ENCODE results near the gene SMARCC2. TPM values are rescaled to one million over a fixed set of nuclear protein-coding genes. Genes with fewer than 3 reads are reported as not detected.

SMARCC2 gene
- total and polyA plus RNA-seq, 9 donors = 57.9 to 172 (median 117) TPM

DNA sequence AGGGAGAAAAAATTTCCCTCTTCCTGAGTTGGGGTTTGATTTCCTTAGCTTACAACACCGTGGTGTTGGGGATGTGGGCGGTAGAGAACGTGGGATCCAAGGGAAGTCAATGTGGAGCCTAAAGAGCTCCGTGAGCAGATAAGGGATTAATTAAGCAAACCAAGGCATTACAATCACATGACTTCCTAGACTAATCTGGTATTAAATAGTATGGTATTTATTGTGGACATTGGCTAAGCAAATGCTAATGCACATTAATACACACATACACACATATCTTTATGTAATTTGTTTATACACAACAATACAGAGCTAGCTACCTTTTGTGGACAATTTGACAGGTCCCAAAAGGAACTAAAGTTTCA, 33.2 kb upstream of the SMARCC2 start:
- Histone ChIP-seq H3K4me1 (ENCODE audit: insufficient read depth) (peaks cover 5% of the 10 kb centered on the region), H3K27me3 (no peaks in the 10 kb centered on the region)
- intact Hi-C loops (cut with DNase I) = loop anchor here in 3 of 4 donors (5.0 to 10.0 kb wide), 2 partner anchors 65 to 98 kb away; partner anchors contain the start of genes ESYT1 (in 2 of the 3) and MYL6 (in 1 of the 3)

DNA sequence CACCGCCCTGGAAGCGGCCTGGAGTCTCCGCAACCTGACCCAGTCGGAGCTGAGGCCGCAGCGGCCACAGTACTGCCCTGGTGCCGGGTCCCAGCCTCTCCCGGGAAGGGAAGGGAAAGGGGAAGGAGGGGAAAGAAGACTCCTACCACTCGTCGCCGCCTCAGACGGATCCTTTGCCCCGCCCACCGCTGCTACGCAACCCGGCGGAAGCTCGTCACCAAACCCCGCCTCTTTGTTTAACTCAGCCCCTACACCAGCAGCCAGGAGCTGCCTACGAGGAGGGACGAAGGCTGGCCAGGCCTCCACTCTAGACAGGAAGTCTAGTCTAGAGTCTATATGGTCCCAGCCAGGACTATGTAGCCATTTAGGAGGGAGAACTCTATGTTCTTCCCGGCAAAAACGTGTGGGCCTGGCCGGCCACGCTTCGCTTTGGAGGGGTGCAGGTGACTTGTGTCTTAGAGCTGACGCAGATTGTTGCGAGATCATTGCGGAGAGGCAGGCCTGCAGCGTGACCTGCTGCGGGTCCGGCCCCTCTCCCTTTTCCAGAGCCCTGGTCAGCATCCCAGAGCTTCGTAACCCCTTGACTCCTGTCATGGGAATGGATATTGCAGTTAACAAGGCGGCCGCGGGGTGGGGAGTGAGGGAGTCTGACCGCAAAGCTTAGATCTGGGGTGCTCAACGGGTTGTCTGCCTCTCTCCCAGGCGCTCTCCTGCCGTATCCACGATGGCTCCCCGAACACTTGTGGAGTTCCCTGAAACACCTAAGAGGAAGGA, 32.7 kb upstream of the SMARCC2 start, which contains the start of gene RNF41:
Gene RNF41, minus strand, starts transcription at position 166 of the 774 bp plus-strand sequence. CDS start 7,875 bp downstream, outside the sequence.
- 1 to 2% (median 1%) methylated on average over 41 to 42 of the region's 42 CpGs for WGBS, 3 donors
- Histone ChIP-seq H3K27me3 (no peaks in the 10 kb centered on the region), H3K9me3 (no peaks in the 10 kb centered on the region), H3K36me3 (no peaks in the 10 kb centered on the region), H3K27ac (peak within 1 kb of the TSS; percentile 92 to 95), H3K4me3 (peak within 1 kb of the TSS; percentile 76), H3K4me1 (ENCODE audit: insufficient read depth) (peaks cover 5% of the 10 kb centered on the region)
- intact Hi-C loops (cut with DNase I) = loop anchor here (2.0 to 10.0 kb wide), 3 partner anchors 61 to 97 kb away; partner anchors contain the start of genes ESYT1 (in 2 of the 4) and MYL6 (in 1 of the 4)
- DNase-seq = peak; percentile 97 to 99 (median 98)
- TF ChIP-seq POLR2A (IDR thresholded peaks at IDR 0.05) (peak; percentile 100), EP300 (IDR thresholded peaks at IDR 0.05) (peak; percentile 17)
- TF ChIP-seq, protein P1, sequence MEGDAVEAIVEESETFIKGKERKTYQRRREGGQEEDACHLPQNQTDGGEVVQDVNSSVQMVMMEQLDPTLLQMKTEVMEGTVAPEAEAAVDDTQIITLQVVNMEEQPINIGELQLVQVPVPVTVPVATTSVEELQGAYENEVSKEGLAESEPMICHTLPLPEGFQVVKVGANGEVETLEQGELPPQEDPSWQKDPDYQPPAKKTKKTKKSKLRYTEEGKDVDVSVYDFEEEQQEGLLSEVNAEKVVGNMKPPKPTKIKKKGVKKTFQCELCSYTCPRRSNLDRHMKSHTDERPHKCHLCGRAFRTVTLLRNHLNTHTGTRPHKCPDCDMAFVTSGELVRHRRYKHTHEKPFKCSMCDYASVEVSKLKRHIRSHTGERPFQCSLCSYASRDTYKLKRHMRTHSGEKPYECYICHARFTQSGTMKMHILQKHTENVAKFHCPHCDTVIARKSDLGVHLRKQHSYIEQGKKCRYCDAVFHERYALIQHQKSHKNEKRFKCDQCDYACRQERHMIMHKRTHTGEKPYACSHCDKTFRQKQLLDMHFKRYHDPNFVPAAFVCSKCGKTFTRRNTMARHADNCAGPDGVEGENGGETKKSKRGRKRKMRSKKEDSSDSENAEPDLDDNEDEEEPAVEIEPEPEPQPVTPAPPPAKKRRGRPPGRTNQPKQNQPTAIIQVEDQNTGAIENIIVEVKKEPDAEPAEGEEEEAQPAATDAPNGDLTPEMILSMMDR (IDR thresholded peaks at IDR 0.05) = peak in 1 of 3 donors; percentile 28

More for the DNA sequence above, 33.2 kb upstream of the SMARCC2 start:
- 6 to 12% (median 12%) methylated on average over 4 of the region's 4 CpGs for WGBS, 3 donors
- TF ChIP-seq, protein P1 (IDR thresholded peaks at IDR 0.05) = no peak
- TF ChIP-seq EP300 (IDR thresholded peaks at IDR 0.05) = no peak
- TF ChIP-seq POLR2A (IDR thresholded peaks at IDR 0.05) = no peak
- Histone ChIP-seq H3K9me3 (no peaks in the 10 kb centered on the region), H3K27ac (peak overlapping the region; percentile 92 to 95), H3K36me3 (no peaks in the 10 kb centered on the region), H3K4me3 (peak overlapping the region; percentile 76)
- DNase-seq = no peak

DNA sequence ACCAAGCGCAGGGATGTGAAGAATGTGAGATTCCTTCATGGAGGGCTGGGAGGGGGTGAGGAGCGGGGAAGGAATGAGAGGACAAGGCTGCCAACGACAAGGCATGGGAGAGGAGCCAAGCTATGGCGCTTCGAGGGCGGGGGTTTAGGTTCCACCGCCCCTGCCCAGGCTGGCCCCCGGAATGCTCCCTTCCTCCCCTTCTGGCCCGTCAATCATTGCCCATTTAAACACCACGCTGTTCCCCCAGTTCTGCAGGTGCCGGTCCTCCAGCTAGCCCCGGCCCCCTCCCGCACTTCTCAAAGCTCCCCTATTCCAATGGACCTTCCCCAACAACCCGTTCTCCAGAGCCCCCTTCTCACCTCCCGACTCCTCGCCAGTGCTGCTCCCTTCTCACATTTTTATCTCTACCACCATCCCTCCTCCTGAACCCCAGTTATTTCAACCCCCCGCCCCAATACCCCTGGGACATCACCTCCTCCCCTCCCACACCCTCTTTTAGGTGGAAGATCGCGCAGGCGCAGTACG, 32.0 kb upstream of the SMARCC2 start:
- Histone ChIP-seq H3K9me3 (no peaks in the 10 kb centered on the region), H3K36me3 (no peaks in the 10 kb centered on the region), H3K4me1 (ENCODE audit: insufficient read depth) (peaks cover 5% of the 10 kb centered on the region), H3K27me3 (no peaks in the 10 kb centered on the region), H3K27ac (peak overlapping the region; percentile 92 to 95), H3K4me3 (peak overlapping the region; percentile 76)
- WGBS, 3 donors = 0 to 1% (median 0%) methylated on average over 21 of the region's 21 CpGs
- peak; percentile 70 to 84 (median 74) for DNase-seq
- no peak for TF ChIP-seq EP300 (IDR thresholded peaks at IDR 0.05)
- TF ChIP-seq POLR2A (IDR thresholded peaks at IDR 0.05) = no peak
- TF ChIP-seq, protein P1 (IDR thresholded peaks at IDR 0.05) = no peak
- intact Hi-C loops (cut with DNase I) = loop anchor here (2.0 to 10.0 kb wide), 3 partner anchors 60 to 96 kb away; partner anchors contain the start of genes ESYT1 (in 2 of the 4) and MYL6 (in 1 of the 4)

DNA sequence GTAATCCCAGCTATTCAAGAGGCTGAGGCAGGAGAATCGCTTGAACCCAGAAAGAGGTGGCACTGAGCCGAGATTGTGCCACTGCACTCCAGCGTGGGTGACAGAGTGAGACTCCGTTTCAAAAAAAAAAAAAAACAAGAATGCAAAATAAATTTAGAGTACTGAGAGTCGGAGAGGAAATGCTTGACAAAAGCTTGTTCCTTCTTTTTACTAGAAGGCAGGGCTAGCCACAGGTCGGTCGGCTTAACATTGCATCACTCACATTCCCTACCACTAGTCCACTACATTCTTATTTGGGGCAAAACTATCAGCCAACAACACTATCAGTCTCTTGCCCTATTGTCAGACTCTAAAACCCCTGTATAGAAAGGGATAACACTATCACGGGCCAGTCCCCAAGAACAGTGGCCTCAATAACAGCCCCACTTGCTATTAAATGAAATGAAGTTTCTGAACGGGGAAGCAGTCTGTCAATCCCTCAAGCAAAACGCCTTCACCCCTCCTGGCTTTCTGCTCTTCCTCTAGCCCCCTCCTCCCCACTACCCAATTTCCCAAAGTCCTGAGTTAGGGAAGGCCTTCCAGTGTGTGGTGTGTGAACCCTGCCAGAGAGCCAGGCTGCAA, 31.4 kb upstream of the SMARCC2 start:
- intact Hi-C loops (cut with DNase I) = loop anchor here (2.0 to 10.0 kb wide), 3 partner anchors 60 to 96 kb away; partner anchors contain the start of genes ESYT1 (in 2 of the 4) and MYL6 (in 1 of the 4)
- peaks cover 5% of the 10 kb centered on the region for H3K4me1 ChIP-seq (ENCODE audit: insufficient read depth)
- no peaks in the 10 kb centered on the region for H3K36me3 ChIP-seq
- H3K9me3 ChIP-seq = no peaks in the 10 kb centered on the region
- peak overlapping the region; percentile 92 to 95 for H3K27ac ChIP-seq
- DNase-seq = no peak
- TF ChIP-seq EP300 (IDR thresholded peaks at IDR 0.05) (no peak), POLR2A (IDR thresholded peaks at IDR 0.05) (no peak)
- TF ChIP-seq, protein P1 (IDR thresholded peaks at IDR 0.05) = no peak
- H3K4me3 ChIP-seq = peak overlapping the region; percentile 76
- WGBS, 3 donors = 8 to 18% (median 8%) methylated on average over 10 of the region's 10 CpGs
- H3K27me3 ChIP-seq = no peaks in the 10 kb centered on the region

All from ovary (tissue), 9 donors.